Cardiac fibroblast (primary cell): ENCODE data around the gene COX5A.

Experiments
- DNase-seq, 2 donors: peaks; one replicate each; pipeline versions ENCODE4 v3.0.0 to v3.0.0-alpha.2; 2010; ENCODE audit warnings: low read depth in 2 of 2
- H3K4me3 ChIP-seq, 2 donors: replicated peaks in 1 of 2; 1 replicate in 1 of 2; 2 replicates in 1 of 2; pipeline ENCODE4 v1.5.1; 2011; ENCODE audit warnings: low read depth in 2 of 2, low read length in 2 of 2, mild to moderate bottlenecking in 2 of 2, moderate library complexity in 1 of 2
- CTCF ChIP-seq: IDR thresholded peaks from one replicate; pipeline ENCODE4 v1.5.1; 2011; ENCODE audit warnings: low read depth, mild to moderate bottlenecking, low read length, inconsistent platforms

Gene COX5A

GRCh38 chr15:74967670-74968069, 29.8 kb upstream of the COX5A start:
- no peak overlapping the region for H3K4me3 ChIP-seq
- TF ChIP-seq CTCF = no peak
- no peak for DNase-seq

GRCh38 chr15:74964794-74965193, 26.9 kb upstream of the COX5A start:
- no peak for TF ChIP-seq CTCF
- peak; percentile 54 to 75 for DNase-seq
- no peak overlapping the region for H3K4me3 ChIP-seq

DNA sequence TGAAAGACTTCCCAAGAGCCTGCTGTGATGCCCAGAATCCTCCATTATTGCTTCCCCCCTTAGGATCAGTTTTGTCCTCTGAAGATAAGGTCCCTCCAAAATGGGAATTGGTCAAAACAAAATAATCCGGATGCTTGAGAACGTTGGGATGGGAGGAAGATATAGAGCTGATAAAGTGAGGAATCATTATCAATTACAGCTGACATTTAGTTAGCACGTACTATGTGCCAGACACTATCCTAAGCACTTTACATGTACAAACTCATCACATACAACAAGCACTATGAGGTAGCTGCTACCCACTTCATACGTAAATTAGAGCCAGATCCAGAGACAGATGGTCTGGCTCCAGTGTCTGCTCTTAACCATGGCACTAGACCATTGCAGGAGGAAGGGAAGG, 25.3 kb upstream of the COX5A start:
- no peak for DNase-seq
- no peak for TF ChIP-seq CTCF
- H3K4me3 ChIP-seq = no peak overlapping the region

DNA sequence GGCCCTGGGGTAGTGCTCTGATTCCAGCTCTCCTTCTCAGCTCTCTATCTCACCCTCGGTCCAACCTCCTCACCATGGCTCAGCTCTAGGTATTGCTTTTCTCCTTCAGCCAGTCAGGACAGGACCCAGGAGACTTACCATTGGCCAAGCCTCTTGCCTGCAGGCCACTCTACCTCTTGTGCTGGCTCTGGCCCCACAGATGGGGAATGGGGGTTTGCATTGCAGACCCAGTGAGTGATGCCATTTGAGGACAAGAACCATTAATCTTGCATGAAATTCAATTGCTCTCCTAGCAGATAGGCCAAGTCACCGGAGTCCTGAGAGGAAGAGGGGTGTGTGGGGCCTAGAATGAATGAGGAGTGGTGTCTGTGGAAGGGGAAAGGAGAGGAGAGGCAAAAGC, 24.8 kb upstream of the COX5A start:
- H3K4me3 ChIP-seq = no peak overlapping the region
- no peak for DNase-seq
- no peak for TF ChIP-seq CTCF

DNA sequence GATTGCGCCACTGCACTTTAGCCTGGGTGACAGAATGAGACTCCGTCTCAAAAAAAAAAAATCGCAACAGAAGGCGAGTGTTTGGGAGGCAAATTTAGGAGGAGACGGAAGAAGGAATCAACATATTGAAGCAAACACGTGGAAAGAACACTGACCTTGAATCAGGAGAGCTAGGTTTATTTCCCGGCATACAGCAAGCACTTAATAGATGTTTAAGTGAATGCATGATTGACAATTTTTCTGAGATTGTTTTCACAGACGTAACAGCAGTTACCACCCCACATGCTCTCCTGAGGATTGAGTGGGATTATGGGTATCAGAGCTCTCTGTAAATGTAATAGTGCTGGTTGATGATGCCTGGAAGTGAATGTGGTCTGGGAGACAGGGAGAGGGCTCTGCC, 24.3 kb upstream of the COX5A start:
- no peak for TF ChIP-seq CTCF
- H3K4me3 ChIP-seq = no peak overlapping the region
- no peak for DNase-seq

GRCh38 chr15:74961616-74962015, 23.7 kb upstream of the COX5A start:
- no peak for TF ChIP-seq CTCF
- DNase-seq = no peak
- no peak overlapping the region for H3K4me3 ChIP-seq

DNA sequence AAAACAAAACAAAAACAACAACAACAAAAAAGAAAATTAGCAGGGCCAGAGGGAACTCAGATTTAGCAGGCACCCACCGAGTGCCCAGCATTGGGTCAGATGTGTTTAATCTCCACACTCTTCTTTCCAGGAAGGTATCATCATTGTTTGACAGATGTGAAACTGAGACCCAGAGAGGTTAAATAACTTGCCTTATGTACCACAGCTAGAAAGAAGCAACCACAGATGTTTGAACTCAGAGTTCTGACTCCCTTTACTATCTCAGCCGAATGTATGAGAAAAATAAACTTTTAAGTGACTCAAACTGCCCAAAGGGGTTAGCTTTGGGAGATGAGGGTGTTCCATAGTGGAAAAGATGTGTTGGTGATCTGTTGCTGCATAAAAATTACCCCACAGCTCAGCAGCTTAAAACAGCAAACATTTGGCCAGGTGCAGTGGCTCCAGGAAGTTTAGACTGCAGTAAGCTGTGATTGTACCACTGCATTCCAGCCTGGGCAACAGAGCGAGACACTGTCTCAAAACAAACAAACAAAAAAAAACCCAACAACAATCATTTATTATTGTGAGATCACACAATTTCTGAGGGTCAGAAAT, 23.2 kb upstream of the COX5A start:
- DNase-seq = peak in 1 of 2 donors; percentile 41
- TF ChIP-seq CTCF = no peak
- H3K4me3 ChIP-seq = no peak overlapping the region
